ENCODE data around the gene SUSD1. TPM values are rescaled to one million over a fixed set of nuclear protein-coding genes. Genes with fewer than 3 reads are reported as not detected.
A peak's percentile ranks its signal among the peaks of the same experiment; 100 is the strongest.

SUSD1 gene
- total RNA-seq, 2 experiments from 2014 or later = 0.32 TPM; not detected in 1

DNA sequence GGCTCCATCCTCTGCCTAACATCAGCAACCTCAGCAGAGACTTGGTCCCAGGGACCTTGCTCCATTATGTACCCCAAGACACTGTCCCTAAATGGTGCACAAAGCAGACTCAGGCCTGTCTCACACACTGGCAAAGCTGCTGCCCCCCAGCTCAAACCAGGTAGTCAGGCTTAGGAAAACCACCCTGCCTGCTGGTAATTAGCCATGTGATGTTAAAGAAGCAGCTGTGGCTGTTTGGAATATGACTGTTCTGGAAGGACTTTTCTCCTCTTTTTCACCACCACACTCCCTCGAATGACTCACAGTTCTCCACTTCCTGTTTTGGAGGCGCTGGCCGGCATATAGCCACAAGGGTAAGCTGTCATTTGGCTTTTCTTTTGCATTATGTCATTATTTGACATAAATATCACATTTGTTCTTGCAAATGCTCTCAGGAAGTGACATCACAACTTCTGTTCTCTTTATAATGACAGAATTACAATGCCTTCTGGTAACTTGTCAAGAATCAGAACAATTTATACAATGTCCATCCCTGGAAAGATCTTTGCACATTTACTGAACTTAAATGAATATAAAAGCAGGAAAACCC lies 113.9 kb downstream of the SUSD1 start:
- H3K4me1 ChIP-seq (ENCODE audit: insufficient read depth, low read length, poor library complexity, severe bottlenecking) = no peaks in the 10 kb centered on the region
- no peaks in the 10 kb centered on the region for H3K79me2 ChIP-seq (ENCODE audit: insufficient read depth, low read depth, low read length)
- H3K9me2 ChIP-seq (ENCODE audit: insufficient read depth, low read length) = no peaks in the 10 kb centered on the region
- intact Hi-C loops (cut with micrococcal nuclease; ENCODE audit: unreplicated experiment) = no loop called here
- POLR2A ChIA-PET = interaction anchor here (0.6 to 0.7 kb wide), 2 partner anchors 12 to 306 kb away, joined by 4 read pairs; no protein-coding TSS in a partner anchor
- H3K36me3 ChIP-seq (ENCODE audit: insufficient read depth, low read length) = no peaks in the 10 kb centered on the region
- 0 out of 2 replicates have a peak overlapping the region, but pooled peaks have one; percentile 3 for H3K4me2 ChIP-seq (ENCODE audit: low read length)
- H4K20me1 ChIP-seq (ENCODE audit: insufficient read depth, low read length) = no peaks in the 10 kb centered on the region
- H3K9me3 ChIP-seq (ENCODE audit: low read length) = no peaks in the 10 kb centered on the region
- CTCF ChIA-PET (ENCODE audit: unreplicated experiment) = no interaction called here
- H3K27ac ChIP-seq (ENCODE audit: low read depth, low read length, poor library complexity, severe bottlenecking) = no peak overlapping the region
- no peak overlapping the region for H2AFZ ChIP-seq (ENCODE audit: low read length)
- H3K4me3 ChIP-seq (ENCODE audit: low read depth, low read length, poor library complexity, severe bottlenecking) = no peak overlapping the region
- BruUV-seq (replicated peaks) = no TSS peak
- no peak for DNase-seq (ENCODE audit: low spot score)
- no peak for TF ChIP-seq EZH2phosphoT487 (IDR thresholded peaks at IDR 0.05; ENCODE audit: borderline replicate concordance, low read depth, low read length)
- TF ChIP-seq, protein P1, sequence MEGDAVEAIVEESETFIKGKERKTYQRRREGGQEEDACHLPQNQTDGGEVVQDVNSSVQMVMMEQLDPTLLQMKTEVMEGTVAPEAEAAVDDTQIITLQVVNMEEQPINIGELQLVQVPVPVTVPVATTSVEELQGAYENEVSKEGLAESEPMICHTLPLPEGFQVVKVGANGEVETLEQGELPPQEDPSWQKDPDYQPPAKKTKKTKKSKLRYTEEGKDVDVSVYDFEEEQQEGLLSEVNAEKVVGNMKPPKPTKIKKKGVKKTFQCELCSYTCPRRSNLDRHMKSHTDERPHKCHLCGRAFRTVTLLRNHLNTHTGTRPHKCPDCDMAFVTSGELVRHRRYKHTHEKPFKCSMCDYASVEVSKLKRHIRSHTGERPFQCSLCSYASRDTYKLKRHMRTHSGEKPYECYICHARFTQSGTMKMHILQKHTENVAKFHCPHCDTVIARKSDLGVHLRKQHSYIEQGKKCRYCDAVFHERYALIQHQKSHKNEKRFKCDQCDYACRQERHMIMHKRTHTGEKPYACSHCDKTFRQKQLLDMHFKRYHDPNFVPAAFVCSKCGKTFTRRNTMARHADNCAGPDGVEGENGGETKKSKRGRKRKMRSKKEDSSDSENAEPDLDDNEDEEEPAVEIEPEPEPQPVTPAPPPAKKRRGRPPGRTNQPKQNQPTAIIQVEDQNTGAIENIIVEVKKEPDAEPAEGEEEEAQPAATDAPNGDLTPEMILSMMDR (conservative IDR thresholded peaks at IDR 0.05; ENCODE audit: low read length) = no peak

DNA sequence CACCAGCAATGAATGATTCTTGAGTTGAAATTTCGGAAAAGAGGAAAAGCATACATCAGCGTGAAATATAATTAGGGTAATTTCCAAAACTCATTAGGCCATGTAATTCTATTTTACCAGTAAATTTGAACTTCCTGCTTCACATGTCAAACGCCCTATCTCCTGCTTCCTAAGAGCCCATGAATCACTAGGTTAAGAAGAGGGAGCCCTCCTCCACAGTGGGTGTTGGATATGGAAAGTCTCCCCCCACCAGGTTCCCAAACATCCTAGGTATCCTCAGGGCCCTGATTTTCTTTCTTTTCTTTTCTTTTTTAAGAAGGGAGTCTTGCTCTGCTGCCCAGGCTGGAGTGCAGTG lies 115.2 kb downstream of the SUSD1 start:
- Histone ChIP-seq H3K4me2 (ENCODE audit: low read length) (no peak overlapping the region), H3K79me2 (ENCODE audit: insufficient read depth, low read depth, low read length) (no peaks in the 10 kb centered on the region), H3K27ac (ENCODE audit: low read depth, low read length, poor library complexity, severe bottlenecking) (no peak overlapping the region), H3K36me3 (ENCODE audit: insufficient read depth, low read length) (no peaks in the 10 kb centered on the region), H4K20me1 (ENCODE audit: insufficient read depth, low read length) (no peaks in the 10 kb centered on the region), H3K4me1 (ENCODE audit: insufficient read depth, low read length, poor library complexity, severe bottlenecking) (no peaks in the 10 kb centered on the region), H3K4me3 (ENCODE audit: low read depth, low read length, poor library complexity, severe bottlenecking) (no peak overlapping the region), H3K9me2 (ENCODE audit: insufficient read depth, low read length) (no peaks in the 10 kb centered on the region), H2AFZ (ENCODE audit: low read length) (no peak overlapping the region), H3K9me3 (ENCODE audit: low read length) (no peaks in the 10 kb centered on the region)
- DNase-seq (ENCODE audit: low spot score) = no peak
- ChIA-PET CTCF (ENCODE audit: unreplicated experiment) (no interaction called here), POLR2A (no interaction called here)
- TF ChIP-seq, protein P1 (conservative IDR thresholded peaks at IDR 0.05; ENCODE audit: low read length) = no peak
- no peak for TF ChIP-seq EZH2phosphoT487 (IDR thresholded peaks at IDR 0.05; ENCODE audit: borderline replicate concordance, low read depth, low read length)
- no TSS peak for BruUV-seq (replicated peaks)
- intact Hi-C loops (cut with micrococcal nuclease; ENCODE audit: unreplicated experiment) = no loop called here

DNA sequence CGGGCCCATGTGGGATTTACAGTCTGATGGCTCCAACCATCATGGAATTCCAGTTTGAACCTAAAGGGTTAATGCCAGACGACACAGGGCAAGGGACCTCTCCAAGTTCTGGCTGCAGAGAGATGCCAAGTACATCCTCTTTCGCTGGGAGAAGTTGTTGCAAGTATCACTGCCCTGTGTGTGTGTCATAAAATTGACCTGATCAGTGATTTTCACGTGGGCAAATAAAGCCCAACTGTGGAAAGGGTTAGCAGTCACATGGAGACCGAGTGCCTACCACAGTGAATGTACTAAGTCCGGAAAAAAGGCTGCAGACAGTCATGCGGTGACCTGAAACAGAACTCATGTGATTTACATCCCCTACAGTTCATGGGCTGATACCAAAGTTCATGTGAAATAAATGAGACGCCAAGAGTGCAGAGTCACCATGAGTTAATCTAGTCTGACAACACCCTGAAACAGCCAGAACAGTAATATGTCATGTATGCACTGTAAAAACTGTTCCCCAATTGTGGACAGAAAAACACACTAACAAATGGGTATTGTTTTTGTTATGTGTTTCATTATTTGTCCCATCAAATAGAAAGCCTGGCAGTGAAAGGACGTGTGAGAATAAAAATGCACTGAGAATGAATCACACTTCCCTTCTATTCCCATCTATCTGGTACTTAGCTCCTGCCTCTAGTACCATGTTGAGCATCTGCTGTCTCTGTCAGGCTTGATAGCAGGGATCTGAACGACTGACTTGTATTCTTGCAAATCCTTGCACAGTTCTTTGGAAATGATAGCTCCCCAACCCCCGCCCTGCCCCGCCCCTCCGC lies 115.7 kb downstream of the SUSD1 start:
- no peaks in the 10 kb centered on the region for H3K36me3 ChIP-seq (ENCODE audit: insufficient read depth, low read length)
- no peak overlapping the region for H3K27ac ChIP-seq (ENCODE audit: low read depth, low read length, poor library complexity, severe bottlenecking)
- no peak for DNase-seq (ENCODE audit: low spot score)
- no peaks in the 10 kb centered on the region for H3K79me2 ChIP-seq (ENCODE audit: insufficient read depth, low read depth, low read length)
- BruUV-seq (replicated peaks) = no TSS peak
- TF ChIP-seq, protein P1 (conservative IDR thresholded peaks at IDR 0.05; ENCODE audit: low read length) = no peak
- TF ChIP-seq EZH2phosphoT487 (IDR thresholded peaks at IDR 0.05; ENCODE audit: borderline replicate concordance, low read depth, low read length) = no peak
- H3K4me1 ChIP-seq (ENCODE audit: insufficient read depth, low read length, poor library complexity, severe bottlenecking) = no peaks in the 10 kb centered on the region
- no peaks in the 10 kb centered on the region for H3K9me3 ChIP-seq (ENCODE audit: low read length)
- no peak overlapping the region for H3K4me2 ChIP-seq (ENCODE audit: low read length)
- H4K20me1 ChIP-seq (ENCODE audit: insufficient read depth, low read length) = no peaks in the 10 kb centered on the region
- CTCF ChIA-PET (ENCODE audit: unreplicated experiment) = no interaction called here
- no peak overlapping the region for H3K4me3 ChIP-seq (ENCODE audit: low read depth, low read length, poor library complexity, severe bottlenecking)
- POLR2A ChIA-PET = no interaction called here
- intact Hi-C loops (cut with micrococcal nuclease; ENCODE audit: unreplicated experiment) = no loop called here
- H3K9me2 ChIP-seq (ENCODE audit: insufficient read depth, low read length) = no peaks in the 10 kb centered on the region
- no peak overlapping the region for H2AFZ ChIP-seq (ENCODE audit: low read length)
